H1 (cell line): ENCODE data around the gene RASL11B. TPM values are rescaled to one million over a fixed set of nuclear protein-coding genes. Genes with fewer than 3 reads are reported as not detected.

Experiments
- BACH1 ChIP-seq: IDR thresholded peaks from 2 replicates; pipeline ENCODE4 v1.6.1; 2012; ENCODE audit warnings: low read length, improper control_type of control experiment
- CHD7 ChIP-seq: fragments of 300-600 bp; sonication (generic); IDR thresholded peaks from 2 replicates; pipeline ENCODE4 v1.7.1; 2012; ENCODE audit warnings: low read length, moderate library complexity, mild to moderate bottlenecking, inconsistent platforms; ENCODE audit not compliant: insufficient replicate concordance
- EGR1 ChIP-seq: IDR thresholded peaks from 2 replicates; pipeline ENCODE4 v1.6.1; 2011; ENCODE audit warnings: low read depth, low read length, borderline replicate concordance
- GABPA ChIP-seq: IDR thresholded peaks from 2 replicates; pipeline ENCODE4 v1.6.1; 2011; ENCODE audit warnings: mild to moderate bottlenecking, low read length, moderate library complexity, borderline replicate concordance; ENCODE audit not compliant: insufficient read depth
- MAFK ChIP-seq: IDR thresholded peaks from 2 replicates; pipeline ENCODE4 v1.6.1; 2012; ENCODE audit warnings: low read depth, mild to moderate bottlenecking, improper control_type of control experiment, low read length
- NRF1 ChIP-seq: IDR thresholded peaks from 2 replicates; pipeline ENCODE4 v1.6.1; 2011; ENCODE audit warnings: mild to moderate bottlenecking, low read depth, low read length, improper control_type of control experiment
- SP2 ChIP-seq: IDR thresholded peaks from 2 replicates; pipeline ENCODE4 v1.6.1; 2012; ENCODE audit warnings: mild to moderate bottlenecking, low read length, inconsistent platforms
- polyA plus RNA-seq, 7 experiments: library from polyadenylated mRNA; depleted of rRNA in 3 of 7; stranded (reverse) in 5 of 7; unstranded in 2 of 7; fragments of >200 nt in 5 of 7; fragments of 200-250 nt in 2 of 7; gene quantifications; 1 replicate in 5 of 7; 2 replicates in 1 of 7; 4 replicates in 1 of 7; pipeline versions ENCODE4 v1.2.1 to v1.2.3, GENCODE V29; 2011 to 2013; ENCODE audit warnings: missing spikeins in 2 of 7, mixed read lengths in 2 of 7
- total RNA-seq: library from RNA; stranded (reverse); fragmentation: NEBNext Ultra II Directional; extraction: Animal tissue kit (Norgen Biotek cat#: 25700); gene quantifications from 2 replicates; pipeline ENCODE4 v1.2.1, GENCODE V29; 2021

The RASL11B gene
- total and polyA plus RNA-seq, 2 of the 8 experiments (the other 6 are each of a cell fraction or from before 2014, with no cell fraction given) = 49.8 to 75.5 TPM

- TF ChIP-seq CHD7 (no peak), NRF1 (no peak), GABPA (no peak), SP2 (no peak), BACH1 (no peak), EGR1 (no peak), MAFK (no peak)
These were observed 15.6 kb upstream of the RASL11B start (continued) for GRCh38 chr4:52846502-52846901.
